ENCODE measurements around the gene F7. TPM values are rescaled to one million over a fixed set of nuclear protein-coding genes. Genes with fewer than 3 reads are reported as not detected.

Gene F7
- total RNA-seq, 1 donor from 2014 or later, result not detected

GRCh38 chr13:113147206-113147605 is 41.6 kb downstream of the F7 start:
- Mint-ChIP-seq H3K4me3 (ENCODE audit: unreplicated experiment) (no peak overlapping the region), H3K36me3 (ENCODE audit: unreplicated experiment) (no peaks in the 10 kb centered on the region), H3K9me3 (ENCODE audit: unreplicated experiment) (no peaks in the 10 kb centered on the region), H3K27me3 (ENCODE audit: unreplicated experiment) (no peaks in the 10 kb centered on the region), H3K4me1 (ENCODE audit: unreplicated experiment) (peaks cover 2% of the 10 kb centered on the region), H3K27ac (ENCODE audit: unreplicated experiment) (no peak overlapping the region)
- TF ChIP-seq, protein P1, sequence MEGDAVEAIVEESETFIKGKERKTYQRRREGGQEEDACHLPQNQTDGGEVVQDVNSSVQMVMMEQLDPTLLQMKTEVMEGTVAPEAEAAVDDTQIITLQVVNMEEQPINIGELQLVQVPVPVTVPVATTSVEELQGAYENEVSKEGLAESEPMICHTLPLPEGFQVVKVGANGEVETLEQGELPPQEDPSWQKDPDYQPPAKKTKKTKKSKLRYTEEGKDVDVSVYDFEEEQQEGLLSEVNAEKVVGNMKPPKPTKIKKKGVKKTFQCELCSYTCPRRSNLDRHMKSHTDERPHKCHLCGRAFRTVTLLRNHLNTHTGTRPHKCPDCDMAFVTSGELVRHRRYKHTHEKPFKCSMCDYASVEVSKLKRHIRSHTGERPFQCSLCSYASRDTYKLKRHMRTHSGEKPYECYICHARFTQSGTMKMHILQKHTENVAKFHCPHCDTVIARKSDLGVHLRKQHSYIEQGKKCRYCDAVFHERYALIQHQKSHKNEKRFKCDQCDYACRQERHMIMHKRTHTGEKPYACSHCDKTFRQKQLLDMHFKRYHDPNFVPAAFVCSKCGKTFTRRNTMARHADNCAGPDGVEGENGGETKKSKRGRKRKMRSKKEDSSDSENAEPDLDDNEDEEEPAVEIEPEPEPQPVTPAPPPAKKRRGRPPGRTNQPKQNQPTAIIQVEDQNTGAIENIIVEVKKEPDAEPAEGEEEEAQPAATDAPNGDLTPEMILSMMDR (IDR thresholded peaks at IDR 0.05), result no peak
- DNase-seq (ENCODE audit: extremely low spot score, unreplicated experiment), result no peak

DNA sequence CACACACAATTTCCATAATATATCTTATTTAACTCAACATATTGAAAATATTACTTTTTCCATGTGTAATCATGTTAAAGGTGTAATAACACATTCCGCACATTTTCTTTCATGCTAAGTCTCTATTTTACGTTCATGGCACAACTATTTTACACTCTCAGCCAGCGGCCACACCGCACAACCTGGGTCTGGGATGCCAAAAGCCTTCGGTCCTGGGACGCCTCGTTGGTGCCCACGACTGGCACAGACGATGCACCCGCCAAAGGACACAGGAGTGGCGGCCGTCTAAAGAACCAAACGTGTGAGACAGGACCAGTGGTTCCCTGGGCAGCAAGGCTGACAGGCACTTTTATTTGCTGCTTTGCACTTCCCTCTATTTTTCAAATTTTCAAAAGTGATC is 42.8 kb downstream of the F7 start:
- Mint-ChIP-seq H3K36me3 (ENCODE audit: unreplicated experiment) (no peaks in the 10 kb centered on the region), H3K4me3 (ENCODE audit: unreplicated experiment) (no peak overlapping the region), H3K27me3 (ENCODE audit: unreplicated experiment) (no peaks in the 10 kb centered on the region), H3K9me3 (ENCODE audit: unreplicated experiment) (no peaks in the 10 kb centered on the region), H3K27ac (ENCODE audit: unreplicated experiment) (no peak overlapping the region), H3K4me1 (ENCODE audit: unreplicated experiment) (peaks cover 12% of the 10 kb centered on the region)
- DNase-seq (ENCODE audit: extremely low spot score, unreplicated experiment), result peak; percentile 60
- TF ChIP-seq, protein P1 (IDR thresholded peaks at IDR 0.05), result no peak

DNA sequence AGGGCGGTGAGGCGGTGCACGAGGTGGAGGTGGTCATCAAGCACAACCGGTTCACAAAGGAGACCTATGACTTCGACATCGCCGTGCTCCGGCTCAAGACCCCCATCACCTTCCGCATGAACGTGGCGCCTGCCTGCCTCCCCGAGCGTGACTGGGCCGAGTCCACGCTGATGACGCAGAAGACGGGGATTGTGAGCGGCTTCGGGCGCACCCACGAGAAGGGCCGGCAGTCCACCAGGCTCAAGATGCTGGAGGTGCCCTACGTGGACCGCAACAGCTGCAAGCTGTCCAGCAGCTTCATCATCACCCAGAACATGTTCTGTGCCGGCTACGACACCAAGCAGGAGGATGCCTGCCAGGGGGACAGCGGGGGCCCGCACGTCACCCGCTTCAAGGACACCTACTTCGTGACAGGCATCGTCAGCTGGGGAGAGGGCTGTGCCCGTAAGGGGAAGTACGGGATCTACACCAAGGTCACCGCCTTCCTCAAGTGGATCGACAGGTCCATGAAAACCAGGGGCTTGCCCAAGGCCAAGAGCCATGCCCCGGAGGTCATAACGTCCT is 43.4 kb downstream of the F7 start:
- TF ChIP-seq, protein P1 (IDR thresholded peaks at IDR 0.05), result no peak
- no peak overlapping the region for H3K27ac Mint-ChIP-seq (ENCODE audit: unreplicated experiment)
- H3K9me3 Mint-ChIP-seq (ENCODE audit: unreplicated experiment), result no peaks in the 10 kb centered on the region
- peaks cover 16% of the 10 kb centered on the region for H3K4me1 Mint-ChIP-seq (ENCODE audit: unreplicated experiment)
- H3K27me3 Mint-ChIP-seq (ENCODE audit: unreplicated experiment), result no peaks in the 10 kb centered on the region
- no peak overlapping the region for H3K4me3 Mint-ChIP-seq (ENCODE audit: unreplicated experiment)
- peak; percentile 82 for DNase-seq (ENCODE audit: extremely low spot score, unreplicated experiment)
- H3K36me3 Mint-ChIP-seq (ENCODE audit: unreplicated experiment), result no peaks in the 10 kb centered on the region

DNA sequence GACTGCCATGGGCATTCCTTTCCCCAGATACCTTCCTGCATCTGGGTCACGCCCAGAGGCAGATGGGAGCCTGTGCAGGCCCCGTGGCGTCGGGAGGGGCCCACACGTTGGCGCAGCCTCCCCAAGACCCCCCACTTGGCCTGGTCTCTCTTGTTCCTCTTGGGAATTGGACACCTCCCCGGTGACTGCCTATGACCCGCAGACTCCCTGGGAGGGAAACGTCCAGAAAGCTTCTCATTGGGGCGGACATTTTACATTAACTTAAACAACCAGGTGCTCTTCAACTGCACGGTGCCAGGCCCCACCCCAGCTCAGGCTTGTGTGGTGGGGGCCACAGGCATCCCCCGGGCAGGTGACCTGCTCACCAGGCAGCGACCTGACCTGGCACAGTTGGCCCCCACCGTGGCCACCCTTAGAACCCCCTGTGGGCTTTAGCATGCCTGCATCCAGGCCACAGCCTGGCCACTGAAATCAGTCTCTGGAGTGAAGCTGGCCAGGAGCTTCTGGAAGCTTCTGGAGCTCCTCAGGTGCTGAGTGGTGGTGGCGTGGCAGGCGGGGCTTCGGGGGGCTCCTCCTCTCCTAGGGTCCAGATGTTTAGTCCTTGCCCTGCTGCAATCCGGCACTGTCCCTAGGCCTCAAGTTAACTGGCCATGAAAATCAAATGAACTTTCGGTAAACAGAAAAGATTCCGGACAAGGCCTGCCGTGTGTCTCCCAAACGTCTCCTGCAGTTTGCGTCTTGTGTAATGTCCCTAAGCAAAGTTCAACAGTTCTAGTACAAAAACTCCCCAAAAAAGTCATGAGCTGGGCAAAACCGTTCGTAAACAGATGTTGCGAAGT is 44.3 kb downstream of the F7 start:
- H3K36me3 Mint-ChIP-seq (ENCODE audit: unreplicated experiment), result no peaks in the 10 kb centered on the region
- H3K27ac Mint-ChIP-seq (ENCODE audit: unreplicated experiment), result no peak overlapping the region
- H3K27me3 Mint-ChIP-seq (ENCODE audit: unreplicated experiment), result no peaks in the 10 kb centered on the region
- no peak overlapping the region for H3K4me3 Mint-ChIP-seq (ENCODE audit: unreplicated experiment)
- peaks cover 22% of the 10 kb centered on the region for H3K4me1 Mint-ChIP-seq (ENCODE audit: unreplicated experiment)
- TF ChIP-seq, protein P1 (IDR thresholded peaks at IDR 0.05), result no peak
- no peaks in the 10 kb centered on the region for H3K9me3 Mint-ChIP-seq (ENCODE audit: unreplicated experiment)
- DNase-seq (ENCODE audit: extremely low spot score, unreplicated experiment), result peak; percentile 77

Data from osteocyte (in vitro differentiated cells).